Smooth muscle cell of the brain vasculature (primary cell): ENCODE data around the gene RBMS3.

ENCODE experiments used
- DNase-seq: peaks from one replicate; pipeline ENCODE4 v3.0.0-alpha.2; 2012; ENCODE audit warnings: low read depth, low spot score

The RBMS3 gene

GRCh38 chr3:29721789-29722188 is 440.9 kb downstream of the RBMS3 start:
- DNase-seq: no peak

GRCh38 chr3:29731050-29731449 is 450.2 kb downstream of the RBMS3 start:
- no peak for DNase-seq

- no peak for DNase-seq
Observed at GRCh38 chr3:29741231-29741630, 460.4 kb downstream of the RBMS3 start.

- no peak for DNase-seq
Observed at GRCh38 chr3:29745232-29745870, 464.5 kb downstream of the RBMS3 start.

GRCh38 chr3:29746163-29746760 is 465.4 kb downstream of the RBMS3 start:
- DNase-seq: no peak

DNA sequence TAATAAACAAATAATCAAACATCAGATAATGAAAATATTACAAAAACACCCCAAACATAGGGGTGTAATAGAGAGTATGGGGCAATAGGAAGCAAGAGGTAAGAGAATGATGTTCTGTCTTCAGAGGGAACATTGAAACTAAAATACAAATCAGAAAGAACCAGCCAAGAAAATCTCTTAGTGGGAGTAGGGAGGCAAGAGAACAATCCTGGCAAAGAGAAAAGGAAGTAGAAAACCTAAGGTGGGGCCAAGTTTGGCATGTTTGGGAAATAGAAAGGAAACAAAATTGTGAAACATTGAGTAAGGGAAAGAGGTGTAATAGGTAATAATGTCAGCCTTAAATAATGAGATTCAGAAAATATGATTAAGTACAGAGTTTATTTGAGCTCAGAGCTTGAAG is 467.1 kb downstream of the RBMS3 start:
- DNase-seq: no peak

DNA sequence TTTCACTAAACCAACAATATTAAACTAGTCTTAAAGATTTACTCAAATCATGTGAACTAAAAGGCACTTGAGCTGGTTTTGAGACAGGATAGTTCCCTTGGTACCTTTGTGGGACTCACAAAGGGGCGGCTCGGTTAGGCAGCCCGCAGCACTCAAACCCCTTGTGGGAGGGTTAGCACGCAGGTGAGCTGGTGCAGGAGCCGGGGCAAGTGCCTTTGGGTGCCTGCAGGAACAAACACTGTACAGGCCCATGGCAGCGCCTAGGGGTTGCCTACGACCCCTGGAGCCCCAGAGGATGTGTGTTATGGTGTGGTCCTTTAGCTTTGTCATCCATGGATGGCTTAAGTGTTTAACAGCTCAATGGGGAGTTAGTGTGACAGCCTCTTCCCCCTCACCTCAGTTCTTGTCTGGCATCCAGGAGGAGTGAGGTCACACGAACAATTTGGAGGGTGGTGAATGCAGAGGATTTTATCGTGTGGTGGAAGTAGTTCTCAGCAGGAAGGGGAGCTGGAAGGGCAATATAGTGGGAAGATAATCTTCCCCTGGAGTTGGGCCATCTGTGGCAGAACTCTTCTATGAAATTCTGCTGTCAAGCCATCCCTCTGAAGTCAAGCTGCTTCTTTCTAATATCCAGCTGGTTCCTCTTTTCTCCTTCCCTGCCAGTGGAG is 470.9 kb downstream of the RBMS3 start:
- DNase-seq: no peak

DNA sequence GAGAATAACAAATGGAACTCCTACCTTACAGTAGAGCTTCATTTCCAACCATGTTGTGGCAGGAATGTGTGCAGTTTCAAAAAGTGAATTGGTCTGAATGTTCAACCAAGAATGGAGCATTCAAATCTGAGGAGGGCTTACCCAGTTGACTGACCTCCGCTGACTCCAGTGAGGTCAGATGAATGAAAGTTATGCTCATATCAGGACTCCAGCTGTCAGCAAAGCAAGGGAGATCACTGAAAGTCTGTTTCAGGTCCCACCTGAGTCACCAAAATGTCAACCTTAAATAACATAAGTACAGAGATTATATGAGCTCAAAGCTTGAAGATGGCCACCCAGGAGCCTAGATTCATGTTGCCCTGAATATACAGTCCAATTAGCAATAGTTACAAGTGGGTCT is 473.5 kb downstream of the RBMS3 start:
- DNase-seq: no peak

DNA sequence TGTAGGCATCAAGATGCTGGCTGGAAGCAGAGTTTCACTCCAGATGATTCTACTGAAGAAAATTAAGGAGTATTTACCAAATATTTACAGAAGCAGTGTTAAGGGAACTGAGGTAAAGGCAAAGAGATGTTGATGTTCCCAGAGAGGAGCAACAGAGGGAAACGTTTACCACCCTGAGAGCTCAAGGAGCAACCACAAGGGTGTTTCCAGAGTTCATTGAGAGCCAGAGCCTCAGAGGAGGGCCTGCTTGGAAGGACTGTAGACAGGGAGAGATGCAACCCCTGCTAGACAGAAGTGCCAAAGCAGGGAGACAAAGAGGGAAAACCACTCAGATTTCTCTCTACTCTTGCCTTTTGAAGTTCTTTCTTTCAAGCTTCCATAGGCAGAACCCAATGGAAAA is 474.5 kb downstream of the RBMS3 start:
- peak; percentile 20 for DNase-seq

- DNase-seq: no peak
Observed at GRCh38 chr3:29757054-29757777, 476.3 kb downstream of the RBMS3 start.

GRCh38 chr3:29758108-29758433 is 477.2 kb downstream of the RBMS3 start:
- DNase-seq: no peak

- no peak for DNase-seq
Observed at GRCh38 chr3:29758434-29759322, 477.8 kb downstream of the RBMS3 start.

GRCh38 chr3:29759411-29760225 is 478.7 kb downstream of the RBMS3 start:
- no peak for DNase-seq

GRCh38 chr3:29760226-29760685 is 479.4 kb downstream of the RBMS3 start:
- DNase-seq: no peak

GRCh38 chr3:29761517-29761916 is 480.6 kb downstream of the RBMS3 start:
- no peak for DNase-seq

DNA sequence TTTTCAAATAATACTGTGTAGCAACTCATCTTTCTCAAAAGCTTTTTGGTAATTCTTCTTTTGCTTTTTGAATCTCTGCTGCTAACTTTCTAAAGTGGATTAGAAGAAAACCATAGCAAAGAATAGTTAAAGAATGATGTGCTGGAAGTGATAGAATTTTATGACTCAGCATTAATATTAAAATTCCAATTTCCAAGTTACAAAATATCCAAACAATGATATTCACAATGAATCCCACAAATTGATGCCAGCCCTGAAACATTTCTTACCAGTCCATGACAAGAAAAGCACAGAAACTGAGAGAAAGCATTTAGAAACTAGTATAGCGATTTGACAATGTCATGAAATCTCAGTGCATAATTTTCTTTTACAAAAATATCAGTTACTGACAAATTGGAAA is 482.2 kb downstream of the RBMS3 start:
- DNase-seq: no peak

GRCh38 chr3:29764041-29764440 is 483.2 kb downstream of the RBMS3 start:
- peak; percentile 74 for DNase-seq

DNA sequence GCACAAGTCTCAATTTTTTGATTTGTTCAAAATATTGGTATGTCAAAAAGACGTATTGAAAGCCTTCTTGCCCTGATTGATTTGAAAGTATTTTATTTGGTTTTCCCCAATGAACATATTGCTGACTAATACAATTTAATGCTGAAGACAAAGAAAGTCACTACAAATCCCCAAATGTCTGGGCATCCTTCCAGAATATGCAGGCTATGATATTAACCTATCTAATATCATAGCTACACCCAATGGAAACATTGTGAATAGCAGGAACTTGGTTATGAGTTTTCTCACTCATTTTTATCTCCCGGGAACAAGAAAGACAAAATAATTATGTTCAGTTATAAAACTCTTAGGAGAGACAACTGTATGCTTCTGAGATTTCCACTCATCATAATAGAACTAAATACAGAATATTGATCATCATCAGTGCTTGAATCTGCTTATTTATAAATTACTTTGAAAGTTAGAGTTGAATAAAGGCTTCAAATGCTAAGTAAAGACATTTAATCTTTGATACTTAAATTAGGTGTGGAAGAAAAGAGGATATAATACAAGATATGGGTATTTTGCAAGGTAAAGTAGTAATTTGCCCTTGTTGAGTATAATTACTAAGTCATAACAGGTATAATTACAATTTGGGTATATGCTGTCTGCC is 483.9 kb downstream of the RBMS3 start:
- DNase-seq: peak; percentile 76

DNA sequence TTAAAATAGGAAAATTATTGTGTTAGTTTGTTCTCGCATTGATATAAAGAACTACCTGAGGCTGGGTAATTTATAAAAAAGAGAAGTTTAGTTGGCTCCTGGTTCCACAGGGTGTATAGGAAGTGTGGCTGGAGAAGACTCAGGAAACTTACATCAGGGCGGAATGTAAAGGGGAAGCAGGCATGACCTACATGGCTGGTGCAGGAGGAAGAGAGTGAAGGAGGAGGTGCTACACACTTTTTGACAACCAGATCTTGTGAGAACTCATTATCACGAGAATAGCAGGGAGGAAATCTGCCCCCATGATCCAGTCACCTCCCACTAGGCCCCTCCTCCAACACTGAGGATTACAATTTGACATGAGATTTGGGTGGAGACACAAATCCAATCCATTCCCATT is 490.7 kb downstream of the RBMS3 start:
- no peak for DNase-seq

DNA sequence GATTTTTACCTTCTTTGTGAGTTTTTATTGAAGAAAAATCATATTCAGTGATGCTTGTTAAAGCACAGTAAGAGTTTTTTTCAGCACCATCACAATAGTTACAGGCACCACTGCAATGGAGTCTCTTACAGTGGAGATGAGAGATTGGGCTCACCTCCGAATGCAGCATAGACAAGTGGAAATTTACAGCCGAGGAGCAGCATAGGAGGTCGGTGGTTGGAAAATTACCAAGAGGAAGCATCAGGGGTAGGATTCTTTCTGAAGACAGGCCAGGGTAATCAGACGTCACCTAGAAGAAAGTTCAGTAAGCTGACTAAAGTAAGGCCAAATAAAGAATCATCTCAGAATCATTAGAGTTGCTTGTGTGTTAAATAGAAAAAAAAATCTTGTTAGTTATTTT is 491.6 kb downstream of the RBMS3 start:
- DNase-seq: no peak
